Measurements from ENCODE around the gene MON1A.
"Not testable (repeated sequence)": the region's sequence is repeated elsewhere in the genome, so short reads cannot be mapped to it uniquely, and the experiment has no call there.

Gene MON1A

GRCh38 chr3:49955636-49956035 lies 26.0 kb upstream of the MON1A start:
- H3K4me3 ChIP-seq (replicated peaks; ENCODE audit: low read depth, low read length) = no peak overlapping the region
- no peak for DNase-seq (ENCODE audit: low read depth)
- TF ChIP-seq, protein P1, sequence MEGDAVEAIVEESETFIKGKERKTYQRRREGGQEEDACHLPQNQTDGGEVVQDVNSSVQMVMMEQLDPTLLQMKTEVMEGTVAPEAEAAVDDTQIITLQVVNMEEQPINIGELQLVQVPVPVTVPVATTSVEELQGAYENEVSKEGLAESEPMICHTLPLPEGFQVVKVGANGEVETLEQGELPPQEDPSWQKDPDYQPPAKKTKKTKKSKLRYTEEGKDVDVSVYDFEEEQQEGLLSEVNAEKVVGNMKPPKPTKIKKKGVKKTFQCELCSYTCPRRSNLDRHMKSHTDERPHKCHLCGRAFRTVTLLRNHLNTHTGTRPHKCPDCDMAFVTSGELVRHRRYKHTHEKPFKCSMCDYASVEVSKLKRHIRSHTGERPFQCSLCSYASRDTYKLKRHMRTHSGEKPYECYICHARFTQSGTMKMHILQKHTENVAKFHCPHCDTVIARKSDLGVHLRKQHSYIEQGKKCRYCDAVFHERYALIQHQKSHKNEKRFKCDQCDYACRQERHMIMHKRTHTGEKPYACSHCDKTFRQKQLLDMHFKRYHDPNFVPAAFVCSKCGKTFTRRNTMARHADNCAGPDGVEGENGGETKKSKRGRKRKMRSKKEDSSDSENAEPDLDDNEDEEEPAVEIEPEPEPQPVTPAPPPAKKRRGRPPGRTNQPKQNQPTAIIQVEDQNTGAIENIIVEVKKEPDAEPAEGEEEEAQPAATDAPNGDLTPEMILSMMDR (IDR thresholded peaks at IDR 0.05; ENCODE audit: low read length, missing control alignments) = no peak

DNA sequence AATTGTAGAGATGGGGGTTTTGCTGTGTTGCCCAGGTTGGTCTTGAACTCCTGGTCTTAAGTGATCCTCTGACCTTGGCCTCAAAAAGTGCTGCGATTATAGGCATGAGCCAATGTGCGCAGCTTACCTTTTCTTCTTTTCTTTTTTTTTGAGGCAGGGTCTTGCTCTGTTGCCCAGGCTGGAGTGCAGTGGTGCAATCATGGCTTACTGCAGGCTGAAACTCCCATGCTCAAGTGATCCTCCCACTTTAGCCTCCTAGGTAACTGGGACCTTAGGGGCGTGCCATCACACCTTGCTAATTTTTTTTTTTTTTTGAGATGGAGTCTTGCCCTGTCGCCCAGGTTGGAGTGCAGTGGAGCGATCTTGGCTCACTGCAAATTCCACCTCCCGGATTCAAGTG lies 23.3 kb upstream of the MON1A start:
- no peak overlapping the region for H3K4me3 ChIP-seq (replicated peaks; ENCODE audit: low read depth, low read length)
- TF ChIP-seq, protein P1 (IDR thresholded peaks at IDR 0.05; ENCODE audit: low read length, missing control alignments) = no peak
- DNase-seq (ENCODE audit: low read depth) = no peak

DNA sequence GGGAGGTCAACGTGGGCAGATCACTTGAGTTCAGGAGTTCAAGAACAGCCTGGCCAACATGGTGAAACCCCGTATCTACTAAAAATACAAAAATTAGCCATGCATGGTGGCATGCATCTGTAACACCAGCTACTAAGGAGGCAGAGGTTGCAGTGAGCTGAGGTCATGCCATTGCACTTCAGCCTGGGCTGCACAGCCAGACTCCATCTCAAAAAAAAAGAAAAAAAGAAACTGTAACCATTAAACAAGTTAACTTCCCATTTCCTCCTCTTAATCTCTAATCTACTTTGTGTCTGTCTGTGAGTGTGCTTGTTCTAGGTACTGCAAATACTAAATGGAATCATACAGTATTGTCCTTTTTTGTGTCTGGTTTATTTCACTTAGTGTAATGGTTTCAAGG lies 13.0 kb upstream of the MON1A start:
- TF ChIP-seq, protein P1 (IDR thresholded peaks at IDR 0.05; ENCODE audit: low read length, missing control alignments) = no peak
- no peak for DNase-seq (ENCODE audit: low read depth)
- H3K4me3 ChIP-seq (replicated peaks; ENCODE audit: low read depth, low read length) = no peak overlapping the region

DNA sequence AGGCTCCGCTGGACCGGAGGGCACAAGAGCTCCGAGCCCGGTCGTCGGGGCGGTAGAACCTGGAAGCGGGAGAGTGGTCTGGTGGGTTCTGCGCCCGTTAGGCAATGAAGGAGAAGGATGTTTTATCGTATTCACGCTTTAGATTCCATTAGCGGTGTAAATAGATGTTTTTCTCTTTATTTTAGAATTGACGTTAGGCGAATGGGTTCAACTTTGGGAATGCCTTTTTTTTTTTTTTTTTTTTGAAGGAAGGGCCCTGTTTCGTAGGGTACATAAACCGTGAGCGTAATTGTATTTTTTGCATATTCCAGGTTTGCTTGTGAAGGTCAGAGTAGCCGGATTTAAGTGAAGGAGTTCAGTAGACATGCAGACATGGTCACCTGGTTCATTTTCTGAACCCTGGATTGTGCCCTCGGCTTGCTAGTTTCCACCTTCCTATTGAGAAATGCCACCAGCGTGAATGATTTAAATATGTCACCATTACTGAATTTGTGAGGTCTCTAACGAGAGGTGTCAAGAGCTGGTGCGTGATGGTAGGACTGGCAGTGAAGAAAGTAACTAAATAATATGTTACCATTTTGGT lies 11.1 kb upstream of the MON1A start:
- peak overlapping the region; percentile 96 for H3K4me3 ChIP-seq (replicated peaks; ENCODE audit: low read depth, low read length)
- TF ChIP-seq, protein P1 (IDR thresholded peaks at IDR 0.05; ENCODE audit: low read length, missing control alignments) = no peak
- DNase-seq (ENCODE audit: low read depth) = no peak

DNA sequence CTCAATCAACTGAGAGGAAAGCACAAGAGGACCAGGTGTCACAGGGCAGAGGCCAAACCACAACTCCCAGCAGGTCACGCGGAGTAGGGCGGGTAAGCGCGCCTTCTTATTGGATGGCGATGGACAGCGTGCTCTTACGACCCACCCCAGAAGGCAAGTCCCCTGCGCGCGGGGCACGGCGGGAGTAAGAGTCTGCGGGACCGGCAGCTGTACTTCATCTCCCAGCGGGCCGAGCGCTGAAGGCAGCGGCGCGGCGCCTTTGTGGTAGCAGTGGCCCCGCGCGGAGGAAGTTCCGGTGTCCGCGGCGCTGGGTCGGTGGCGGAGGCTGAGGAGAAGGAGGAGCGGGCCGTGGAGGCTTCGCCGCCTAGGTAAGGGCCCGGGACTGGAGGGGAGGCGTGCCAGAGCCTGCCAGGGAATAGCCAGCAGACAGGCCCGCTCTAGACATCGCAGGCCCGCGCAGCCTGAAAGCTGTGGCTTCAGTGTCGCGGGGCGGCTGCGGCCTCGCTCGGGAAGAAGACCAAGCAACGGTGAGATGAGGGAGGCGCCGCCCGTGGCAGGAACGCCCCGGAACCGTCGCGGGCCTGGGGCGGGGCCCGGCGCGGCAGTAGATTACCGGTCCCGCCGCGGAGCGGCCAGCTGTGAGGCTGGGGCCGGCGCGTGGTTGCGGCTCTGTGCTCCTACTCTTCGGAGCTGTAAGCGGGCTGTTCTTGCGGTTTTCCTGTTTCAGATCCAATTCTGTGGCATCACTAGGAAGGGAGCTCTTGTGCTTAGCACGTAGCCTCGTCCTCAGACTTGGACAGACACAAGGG lies 10.5 kb upstream of the MON1A start, which contains the start of gene RBM6:
RBM6 (plus strand) TSS at position 293 of the 809 bp plus-strand sequence. CDS start 22,492 bp downstream, outside the sequence.
- TF ChIP-seq, protein P1 (IDR thresholded peaks at IDR 0.05; ENCODE audit: low read length, missing control alignments) = no peak
- DNase-seq (ENCODE audit: low read depth) = peak; percentile 98
- H3K4me3 ChIP-seq (replicated peaks; ENCODE audit: low read depth, low read length) = peak within 1 kb of the TSS; percentile 96

- no peak for DNase-seq (ENCODE audit: low read depth)
- TF ChIP-seq, protein P1 (IDR thresholded peaks at IDR 0.05; ENCODE audit: low read length, missing control alignments) = no peak
- no peak overlapping the region for H3K4me3 ChIP-seq (replicated peaks; ENCODE audit: low read depth, low read length)
These were observed 7.5 kb upstream of the MON1A start for GRCh38 chr3:49937090-49937489.

GRCh38 chr3:49932281-49932680 lies 2.7 kb upstream of the MON1A start:
- DNase-seq (ENCODE audit: low read depth); H3K4me3 ChIP-seq (replicated peaks; ENCODE audit: low read depth, low read length): not testable (repeated sequence)

Measured in fibroblast of pulmonary artery (primary cell).